Uterus (tissue), 2 donors: ENCODE results near the gene CDK6.

Experiments used
- CTCF ChIP-seq, 4 experiments: fragments of 200-600 bp in 2 of 4; fragments of 450-650 bp in 2 of 4; sonication (generic) in 2 of 4; IDR thresholded peaks; one replicate each; pipeline ENCODE4 v1.5.1; 2016 to 2019; ENCODE audit warnings: antibody characterized with exemption in 4 of 4, mild to moderate bottlenecking in 2 of 4, moderate library complexity in 1 of 4
- POLR2A ChIP-seq, 2 donors: fragments of 450-650 bp; IDR thresholded peaks; one replicate each; pipeline ENCODE4 v1.6.1; 2016; ENCODE audit warnings: antibody characterized with exemption in 2 of 2, mild to moderate bottlenecking in 1 of 2, moderate library complexity in 1 of 2

GRCh38 chr7:92729172-92729571, 107.2 kb downstream of the CDK6 start:
- TF ChIP-seq CTCF (IDR thresholded peaks at IDR 0.05) (no peak), POLR2A (IDR thresholded peaks at IDR 0.05) (no peak)
